GM10248 (cell line): ENCODE results near the gene NKX2-3.

Experiments
- CTCF ChIA-PET: fragments of 300-600 bp; sonication (Branson Sonifier 250); formaldehyde crosslinking; extraction: SDS; loops from one replicate; lab custom pipeline; 2021; ENCODE audit warnings: antibody characterized with exemption; lab: Yijun Ruan, JAX
- POLR2A ChIA-PET: fragments of 350-650 bp; sonication (Branson Sonifier 250); formaldehyde crosslinking; extraction: SDS; loops from one replicate; lab custom pipeline; 2020; ENCODE audit warnings: antibody characterized with exemption; lab: Yijun Ruan, JAX
- DNase-seq: peaks from one replicate; pipeline ENCODE4 v3.0.0; 2012; ENCODE audit errors: extremely low spot score
- CTCF ChIP-seq: IDR thresholded peaks from 2 replicates; pipeline ENCODE4 v1.5.1; 2012; ENCODE audit warnings: mild to moderate bottlenecking, low read depth; ENCODE audit errors: extremely low read depth, missing control alignments, control extremely low read depth

The NKX2-3 gene

GRCh38 chr10:99521765-99522469, 10.8 kb upstream of the NKX2-3 start:
- POLR2A ChIA-PET: no interaction called here

DNA sequence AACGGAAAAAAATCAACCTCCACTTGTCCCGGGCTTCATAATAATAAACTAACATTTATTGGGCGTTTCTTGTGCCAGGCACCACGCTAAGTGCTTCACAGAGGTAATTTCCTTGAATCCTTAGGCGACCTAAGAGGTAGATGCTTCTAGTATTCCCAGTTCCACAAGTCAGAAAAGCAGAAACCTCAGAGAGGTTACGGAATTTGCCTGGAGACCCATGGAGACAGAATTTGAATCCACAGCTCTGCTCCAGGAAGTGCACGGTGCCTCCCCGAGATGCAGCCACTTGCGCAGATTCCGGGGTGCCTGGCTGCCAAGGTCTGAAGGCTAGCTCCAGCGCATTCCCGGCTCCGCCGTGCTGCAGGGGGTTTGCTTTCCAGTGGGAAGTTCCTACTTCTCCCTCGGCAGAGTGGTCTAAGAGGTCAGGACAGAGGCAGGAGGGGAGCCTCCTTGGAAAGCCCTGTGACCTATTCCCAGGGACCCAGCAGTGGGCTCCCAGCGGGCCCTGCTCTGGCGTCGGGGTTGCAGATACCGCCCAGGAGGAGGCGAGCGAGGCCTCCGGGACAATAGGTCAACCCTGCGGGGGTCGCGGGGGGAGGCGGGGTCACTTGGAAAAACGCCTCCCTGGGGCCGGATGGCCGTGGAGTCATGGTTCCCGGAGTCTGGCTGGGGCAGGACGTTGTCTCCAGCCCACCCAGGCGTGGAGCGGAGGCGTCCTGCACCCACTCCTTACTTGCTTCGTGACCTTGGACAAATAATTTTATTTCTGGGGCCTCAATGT, 10.1 kb upstream of the NKX2-3 start:
- no peak for TF ChIP-seq CTCF
- POLR2A ChIA-PET: no interaction called here
- DNase-seq: no peak
- CTCF ChIA-PET: no interaction called here

More at GRCh38 chr10:99521765-99522469, 10.8 kb upstream of the NKX2-3 start:
- TF ChIP-seq CTCF: no peak
- CTCF ChIA-PET: no interaction called here
- DNase-seq: no peak

DNA sequence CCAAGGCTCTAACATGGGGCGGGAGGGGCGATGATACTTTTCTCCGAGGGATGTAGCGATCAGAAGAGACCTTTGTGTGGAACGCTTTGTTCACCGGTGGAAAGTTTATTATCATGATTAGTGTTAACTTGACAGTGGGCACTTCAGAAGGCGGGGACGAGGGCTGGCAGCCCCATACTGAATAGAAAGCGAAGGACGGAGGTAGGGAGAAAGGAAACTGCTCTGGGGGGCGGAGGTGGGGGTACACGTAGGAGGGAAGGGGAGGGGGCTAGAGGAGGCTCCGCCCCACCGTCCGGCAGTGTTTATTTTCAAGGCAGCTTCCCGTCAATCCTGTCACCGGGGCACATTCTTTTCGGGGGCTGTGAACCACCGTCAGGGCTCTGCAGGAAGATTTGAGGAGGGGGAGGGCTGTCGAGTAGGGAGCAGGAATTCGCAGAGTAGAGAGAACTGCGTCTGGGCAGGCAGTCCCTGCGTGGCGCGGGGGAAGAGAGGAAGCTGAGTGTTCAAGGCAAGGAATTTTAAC, 9.4 kb upstream of the NKX2-3 start:
- POLR2A ChIA-PET: no interaction called here
- CTCF ChIA-PET: no interaction called here
- no peak for TF ChIP-seq CTCF

DNA sequence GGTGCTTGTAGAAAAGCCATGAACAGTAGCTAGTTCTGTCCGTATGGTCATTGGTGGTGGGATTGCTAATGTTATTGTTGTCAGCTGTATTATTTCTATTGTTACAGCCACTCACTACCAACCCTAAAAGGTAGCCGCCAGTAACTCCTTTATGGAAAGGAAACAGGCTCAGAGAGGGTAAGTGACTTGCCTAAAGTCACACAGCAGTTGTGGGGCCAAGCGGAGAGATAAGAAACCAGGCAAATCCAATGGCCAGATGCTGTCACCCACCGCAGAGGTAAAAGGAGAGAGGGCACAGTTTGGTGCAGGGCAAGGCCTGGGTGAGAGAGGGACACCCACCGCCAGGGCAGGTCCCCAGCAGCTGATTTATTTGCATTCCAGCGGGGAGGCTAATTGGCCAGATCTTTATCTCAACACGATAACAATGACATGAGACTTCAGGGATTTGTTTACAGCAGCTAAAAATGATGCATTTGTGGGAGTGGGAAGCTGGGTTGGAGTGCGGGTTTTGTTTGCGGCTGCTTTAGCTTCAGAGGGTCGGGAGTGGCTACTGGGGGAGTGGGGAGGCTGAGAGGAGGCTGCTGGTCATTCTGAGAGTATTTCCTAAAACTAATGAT, 8.6 kb upstream of the NKX2-3 start:
- no peak for TF ChIP-seq CTCF
- CTCF ChIA-PET: no interaction called here
- POLR2A ChIA-PET: no interaction called here

More for the DNA sequence above, 9.4 kb upstream of the NKX2-3 start:
- DNase-seq: no peak

GRCh38 chr10:99524736-99525380, 7.9 kb upstream of the NKX2-3 start:
- CTCF ChIA-PET: no interaction called here
- no peak for TF ChIP-seq CTCF
- POLR2A ChIA-PET: no interaction called here
- no peak for DNase-seq

More for the DNA sequence above, 8.6 kb upstream of the NKX2-3 start:
- no peak for DNase-seq

- POLR2A ChIA-PET: no interaction called here
- CTCF ChIA-PET: no interaction called here
- TF ChIP-seq CTCF: no peak
- no peak for DNase-seq
These were observed 6.8 kb upstream of the NKX2-3 start for GRCh38 chr10:99525897-99526296.
